Hematopoietic multipotent progenitor cell (in vitro differentiated cells): ENCODE data around the gene SLX4. TPM values are rescaled to one million over a fixed set of nuclear protein-coding genes. Genes with fewer than 3 reads are reported as not detected.

Source experiments
- total RNA-seq: library from RNA; depleted of rRNA; stranded (reverse); fragments of >200 nt; gene quantifications from one replicate; pipeline ENCODE4 v1.2.3, GENCODE V29; 2012

Gene SLX4
- total RNA-seq, 1 donor = 2.7 TPM

Other genes starting within 250 kb of the SLX4 start
- 11.0 TPM for gene ZSCAN32, start 210.6 kb downstream of the SLX4 start, total RNA-seq
- gene ZNF174, start 210.4 kb downstream of the SLX4 start, total RNA-seq = 8.6 TPM
- gene ZNF597, start 168.1 kb downstream of the SLX4 start, total RNA-seq = 1.6 TPM
- gene NAA60, start 167.9 kb downstream of the SLX4 start, total RNA-seq = 23.7 TPM
- not detected for gene C16orf90, start 116.1 kb downstream of the SLX4 start, total RNA-seq
- 5.9 TPM for gene CLUAP1, start 110.6 kb downstream of the SLX4 start, total RNA-seq
- 58.7 TPM for gene NLRC3, start 34.2 kb downstream of the SLX4 start, total RNA-seq
- gene DNASE1, start 43.1 kb upstream of the SLX4 start, total RNA-seq = 55.2 TPM
- gene TRAP1, start 105.9 kb upstream of the SLX4 start, total RNA-seq = 77.6 TPM